ENCODE results near the gene CEP72. TPM values are rescaled to one million over a fixed set of nuclear protein-coding genes. Genes with fewer than 3 reads are reported as not detected.

CEP72 gene
- total and polyA plus RNA-seq, 8 donors, result 5.5 to 13.1 (median 10.7) TPM

DNA sequence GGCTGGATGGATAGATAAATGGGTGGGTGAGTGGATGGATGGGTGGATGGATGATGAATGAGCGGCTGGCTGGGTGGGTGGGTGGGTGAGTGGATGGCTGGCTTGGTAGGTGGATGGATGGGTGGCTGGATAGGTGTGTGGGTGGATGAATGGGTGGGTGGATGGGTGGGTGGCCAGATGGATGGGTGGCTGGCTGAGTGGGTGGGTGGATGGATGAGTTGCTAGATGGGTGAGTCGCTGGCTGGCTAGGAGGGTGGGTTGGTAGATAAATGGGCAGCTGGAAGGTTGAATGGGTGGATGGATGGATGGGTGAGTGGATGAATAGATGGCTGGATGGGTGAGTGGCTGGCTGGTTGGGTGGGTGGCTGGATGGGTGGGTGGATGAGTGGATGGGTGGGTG is 27.9 kb upstream of the CEP72 start:
- Histone ChIP-seq H3K9me3 (no peaks in the 10 kb centered on the region), H3K27me3 (peaks cover 0 to 51% of the 10 kb centered on the region in 2 donors), H3K36me3 (no peaks in the 10 kb centered on the region), H3K27ac (no peak overlapping the region), H3K4me3 (no peak overlapping the region), H3K4me1 (no peaks in the 10 kb centered on the region)
- ATAC-seq (no peak), DNase-seq (no peak)
- no peak for TF ChIP-seq CTCF (IDR thresholded peaks at IDR 0.05)
- intact Hi-C loops (cut with DNase I), result no loop called here

DNA sequence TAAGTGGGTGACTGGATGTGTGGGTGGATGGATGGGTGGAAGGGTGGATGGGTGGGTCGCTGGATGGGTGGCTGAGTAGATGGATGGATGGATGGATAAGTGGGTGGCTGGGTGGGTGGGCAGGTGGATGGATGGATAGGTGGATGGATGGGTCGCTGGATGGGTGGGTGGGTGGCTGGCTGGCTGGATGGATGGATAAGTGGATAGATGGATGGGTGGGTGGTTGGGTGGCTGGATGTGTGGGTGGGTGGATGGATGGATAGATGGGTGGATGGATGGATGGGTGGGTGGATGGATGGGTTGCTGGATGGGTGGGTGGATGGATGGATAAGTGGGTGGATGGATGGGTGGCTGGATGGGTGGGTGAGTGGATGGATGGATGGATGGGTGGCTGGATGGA is 27.3 kb upstream of the CEP72 start:
- H3K36me3 ChIP-seq, result no peaks in the 10 kb centered on the region
- H3K4me3 ChIP-seq, result no peak overlapping the region
- TF ChIP-seq CTCF (IDR thresholded peaks at IDR 0.05), result no peak
- H3K27ac ChIP-seq, result no peak overlapping the region
- intact Hi-C loops (cut with DNase I), result no loop called here
- ATAC-seq (no peak), DNase-seq (no peak)
- peaks cover 0 to 45% of the 10 kb centered on the region in 2 donors for H3K27me3 ChIP-seq
- H3K4me1 ChIP-seq, result no peaks in the 10 kb centered on the region
- no peaks in the 10 kb centered on the region for H3K9me3 ChIP-seq

DNA sequence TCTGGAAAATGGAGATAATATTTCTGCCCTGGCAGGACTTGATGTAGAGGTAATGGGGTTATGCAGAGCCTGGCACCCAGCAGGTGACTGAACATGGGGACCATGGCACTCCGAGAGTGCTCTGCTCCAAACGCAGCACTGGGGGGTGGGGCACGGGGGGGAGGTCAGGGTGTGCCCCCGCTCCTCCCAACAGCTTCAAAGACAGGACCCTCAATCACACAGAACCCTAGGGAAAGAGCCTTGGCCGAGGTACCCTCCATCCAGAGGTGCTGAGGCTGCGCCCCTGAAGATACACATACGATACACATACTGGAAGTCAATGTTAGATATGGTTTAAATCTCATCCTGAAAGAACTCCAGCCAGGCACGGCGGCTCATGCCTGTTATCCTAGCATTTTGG is 26.6 kb upstream of the CEP72 start:
- DNase-seq (no peak), ATAC-seq (no peak)
- no peaks in the 10 kb centered on the region for H3K36me3 ChIP-seq
- intact Hi-C loops (cut with DNase I), result no loop called here
- no peaks in the 10 kb centered on the region for H3K4me1 ChIP-seq
- H3K9me3 ChIP-seq, result no peaks in the 10 kb centered on the region
- H3K27ac ChIP-seq, result no peak overlapping the region
- peaks cover 0 to 38% of the 10 kb centered on the region in 2 donors for H3K27me3 ChIP-seq
- no peak for TF ChIP-seq CTCF (IDR thresholded peaks at IDR 0.05)
- no peak overlapping the region for H3K4me3 ChIP-seq

GRCh38 chr5:585962-586628 is 26.0 kb upstream of the CEP72 start:
- ATAC-seq, result no peak
- no peak overlapping the region for H3K27ac ChIP-seq
- no peaks in the 10 kb centered on the region for H3K9me3 ChIP-seq
- no peaks in the 10 kb centered on the region for H3K36me3 ChIP-seq
- intact Hi-C loops (cut with DNase I), result no loop called here
- H3K4me3 ChIP-seq, result no peak overlapping the region
- no peak for DNase-seq
- H3K4me1 ChIP-seq, result no peaks in the 10 kb centered on the region
- H3K27me3 ChIP-seq, result peaks cover 0 to 37% of the 10 kb centered on the region in 2 donors
- TF ChIP-seq CTCF (IDR thresholded peaks at IDR 0.05), result no peak

DNA sequence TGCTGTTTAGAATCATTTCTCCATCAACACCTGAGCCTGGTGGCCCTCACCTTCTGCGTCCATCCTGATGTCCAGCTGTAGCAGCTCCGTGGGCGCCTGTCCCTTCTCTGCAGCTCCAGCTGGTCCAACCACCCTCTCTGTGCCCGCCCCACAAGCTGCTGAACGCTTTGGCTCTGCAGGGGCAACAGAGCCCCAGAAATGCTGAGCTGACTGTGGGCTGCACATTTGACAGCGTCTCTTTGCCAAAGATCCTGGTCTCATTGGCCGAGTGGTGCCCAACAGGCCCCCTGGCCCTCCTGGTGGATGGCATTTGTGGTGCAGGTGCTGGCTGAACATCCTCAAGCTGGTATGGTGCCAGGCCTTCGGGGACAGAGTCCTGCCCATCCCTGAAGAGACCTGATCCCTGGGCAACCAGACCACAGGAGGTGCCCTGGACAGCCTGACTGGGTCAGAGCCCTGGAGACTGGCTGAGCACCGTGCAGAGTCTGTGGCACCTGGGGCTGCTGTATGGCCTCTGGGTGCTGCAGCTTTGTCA is 25.3 kb upstream of the CEP72 start:
- Histone ChIP-seq H3K27ac (no peak overlapping the region), H3K27me3 (peaks cover 0 to 36% of the 10 kb centered on the region in 2 donors), H3K4me3 (no peak overlapping the region), H3K36me3 (no peaks in the 10 kb centered on the region), H3K4me1 (no peaks in the 10 kb centered on the region), H3K9me3 (no peaks in the 10 kb centered on the region)
- no peak for TF ChIP-seq CTCF (IDR thresholded peaks at IDR 0.05)
- ATAC-seq, result no peak
- intact Hi-C loops (cut with DNase I), result no loop called here
- no peak for DNase-seq

All from left lung (tissue), 10 donors.